GM04503 (cell line): Measurements from ENCODE around the gene ACOX2.
A peak's percentile ranks its signal among the peaks of the same experiment; 100 is the strongest.

Source experiments
- DNase-seq: peaks from one replicate; pipeline ENCODE4 v3.0.0-alpha.2; 2012; ENCODE audit warnings: low read depth

The ACOX2 gene

DNA sequence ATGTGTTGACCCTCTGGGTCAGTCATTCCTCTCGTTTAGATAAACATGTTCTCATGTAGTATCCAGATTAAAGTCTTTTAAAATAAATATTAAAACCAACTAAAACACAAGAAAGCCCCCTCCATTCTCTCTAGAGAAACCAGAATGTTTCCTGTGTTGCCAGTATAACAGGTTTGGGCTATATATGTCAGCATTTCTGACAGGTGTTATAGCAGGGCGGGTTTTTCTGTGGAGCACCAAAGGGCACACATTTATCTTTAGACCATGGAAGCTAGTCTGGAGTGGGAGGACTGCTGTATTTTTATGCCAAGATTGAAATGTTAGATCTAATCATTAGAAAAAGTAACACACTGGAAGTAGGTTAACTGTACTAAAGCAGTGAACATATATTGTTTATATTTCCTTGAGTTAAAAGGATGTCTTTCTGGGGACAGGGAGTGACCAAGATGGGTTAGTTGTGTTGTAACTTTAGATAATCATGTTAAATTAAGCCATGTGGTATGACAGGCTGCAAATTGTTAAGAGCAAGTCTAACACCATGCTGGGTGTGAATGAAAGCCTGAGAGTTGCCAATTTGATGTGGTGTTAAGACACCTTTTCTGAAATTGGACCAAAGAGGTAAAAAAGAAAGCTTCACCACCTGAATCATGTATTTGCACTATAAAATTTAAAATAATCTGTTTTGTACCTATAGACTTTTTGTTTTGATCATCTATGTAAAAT lies 29.5 kb downstream of the ACOX2 start:
- no peak for DNase-seq

DNA sequence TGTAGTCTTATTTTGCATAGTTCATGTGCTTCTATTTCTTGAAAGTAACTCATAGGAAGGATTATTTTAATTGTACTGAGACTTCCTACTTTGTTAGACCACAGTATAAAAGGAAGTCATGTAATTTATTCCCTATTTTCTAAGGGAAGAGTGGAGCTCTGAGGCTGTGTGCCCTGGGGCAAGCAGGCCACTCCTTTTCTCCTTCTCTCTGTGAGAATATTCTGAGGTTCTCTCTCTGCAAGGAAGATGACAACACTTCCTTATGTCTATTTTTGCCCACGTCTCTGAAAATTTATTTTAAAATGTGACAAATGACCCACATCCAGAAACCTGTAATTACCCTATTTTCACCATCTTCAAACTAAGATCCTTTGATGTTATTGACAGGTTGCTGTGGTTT lies 34.1 kb downstream of the ACOX2 start:
- no peak for DNase-seq

DNA sequence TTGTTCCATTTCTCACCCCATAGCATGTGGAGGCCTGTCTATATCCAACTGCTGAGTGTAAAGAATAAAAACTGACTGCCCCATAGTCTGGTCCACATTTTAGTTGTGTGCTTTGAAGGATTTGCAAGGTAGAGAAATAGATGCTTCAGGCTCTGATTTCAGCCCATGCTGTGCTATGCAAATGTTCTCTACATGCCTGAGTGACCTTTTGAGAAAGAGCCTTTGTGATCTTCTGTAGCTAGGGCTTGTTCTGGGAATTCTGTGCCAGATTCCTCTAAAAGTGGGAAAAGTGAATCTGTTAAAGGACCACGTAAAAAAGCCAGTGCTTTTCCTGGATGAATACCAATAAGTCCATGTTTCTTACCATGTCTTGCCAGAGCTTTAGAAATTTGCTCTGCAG lies 39.9 kb downstream of the ACOX2 start:
- no peak for DNase-seq

GRCh38 chr3:58496206-58496857 lies 40.7 kb downstream of the ACOX2 start:
- no peak for DNase-seq

DNA sequence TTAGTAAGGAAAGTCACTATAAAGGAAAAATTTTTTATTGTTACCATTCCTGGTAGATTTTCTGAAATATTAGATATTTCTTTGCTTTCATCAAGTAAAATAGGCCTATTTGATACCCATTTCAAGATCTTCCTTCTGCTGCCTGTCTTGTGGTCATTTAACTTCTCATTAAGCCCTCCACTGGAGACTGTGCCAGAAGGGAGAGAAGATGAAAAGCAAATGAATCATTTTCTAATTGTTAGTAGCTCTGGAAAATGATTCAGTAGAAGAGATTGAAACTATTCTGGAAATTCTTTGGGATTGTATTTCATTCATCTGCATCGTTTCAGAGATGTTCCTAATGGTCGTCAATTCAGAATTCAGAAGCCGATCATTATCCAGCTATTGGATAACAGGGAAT lies 41.9 kb downstream of the ACOX2 start:
- DNase-seq, result no peak

GRCh38 chr3:58494107-58494506 lies 42.9 kb downstream of the ACOX2 start:
- DNase-seq, result no peak

DNA sequence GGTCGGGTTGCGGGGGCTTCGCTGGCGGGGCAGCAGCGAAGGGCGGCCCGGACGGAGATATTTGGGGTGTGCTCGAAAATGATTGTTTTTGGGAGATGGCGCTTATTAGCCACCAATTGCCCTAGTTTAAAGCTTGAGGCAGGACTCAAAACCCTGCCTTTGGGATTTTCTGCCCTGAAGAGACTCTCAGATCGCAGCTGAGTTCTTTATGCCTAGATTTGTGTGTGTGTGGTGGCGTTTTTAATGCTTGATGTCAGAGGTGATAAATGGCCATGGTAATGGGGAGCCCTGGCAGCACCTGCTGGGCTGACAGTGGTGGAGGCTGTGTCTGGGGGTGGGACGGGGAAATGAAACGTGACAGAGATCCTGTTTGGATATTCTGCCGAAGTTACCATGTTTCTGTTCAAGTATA lies 44.5 kb downstream of the ACOX2 start:
- no peak for DNase-seq

DNA sequence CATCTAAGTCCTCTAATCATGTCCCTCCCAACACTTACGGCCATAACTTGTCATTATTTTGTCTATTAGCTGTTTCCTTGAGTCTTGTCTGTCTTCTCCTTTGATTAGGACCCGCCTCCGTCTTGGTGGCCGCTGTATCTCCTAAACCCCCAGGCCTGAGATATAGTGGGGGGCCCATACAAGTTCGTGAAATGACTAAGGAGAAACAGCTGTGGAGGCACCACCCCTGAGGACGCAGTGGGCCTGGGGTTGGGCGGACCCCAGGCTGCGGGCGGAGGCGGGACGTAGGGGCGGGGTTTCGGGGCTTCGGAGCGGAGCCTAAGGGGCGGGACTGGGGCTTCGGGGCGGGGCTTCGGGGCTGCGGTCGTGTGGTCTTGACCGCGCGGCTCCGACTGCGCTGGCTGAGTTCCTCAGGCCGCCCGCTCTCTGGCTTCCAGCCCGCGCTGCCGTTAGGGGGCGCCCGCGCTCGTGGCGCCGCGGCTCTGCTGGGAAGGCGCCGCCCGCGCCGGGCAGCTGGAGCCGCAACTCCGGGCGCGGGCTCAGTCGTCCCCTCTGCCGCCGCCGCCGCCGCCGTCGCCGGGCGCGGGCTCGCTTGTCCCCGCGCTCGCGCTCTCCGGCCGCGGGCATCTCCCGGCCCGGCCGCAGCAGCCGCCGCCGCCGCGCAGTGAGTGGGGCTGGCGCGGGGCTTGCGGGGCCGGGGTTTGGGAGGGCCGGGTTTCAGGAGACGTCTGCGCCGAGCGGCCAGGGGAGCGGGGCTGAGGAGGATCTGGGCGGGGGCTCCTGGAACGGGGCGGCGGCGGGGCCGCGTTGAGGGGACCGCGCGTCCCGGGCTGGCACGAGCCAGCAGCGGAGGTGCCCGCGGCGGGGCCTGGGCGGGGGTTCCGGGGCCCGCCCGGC lies 45.2 kb downstream of the ACOX2 start, which contains the start of gene KCTD6:
TSS of gene KCTD6 (plus strand) at position 591 of the 897 bp plus-strand sequence. CDS start 6,660 bp downstream, outside the sequence.
- peak; percentile 49 for DNase-seq

DNA sequence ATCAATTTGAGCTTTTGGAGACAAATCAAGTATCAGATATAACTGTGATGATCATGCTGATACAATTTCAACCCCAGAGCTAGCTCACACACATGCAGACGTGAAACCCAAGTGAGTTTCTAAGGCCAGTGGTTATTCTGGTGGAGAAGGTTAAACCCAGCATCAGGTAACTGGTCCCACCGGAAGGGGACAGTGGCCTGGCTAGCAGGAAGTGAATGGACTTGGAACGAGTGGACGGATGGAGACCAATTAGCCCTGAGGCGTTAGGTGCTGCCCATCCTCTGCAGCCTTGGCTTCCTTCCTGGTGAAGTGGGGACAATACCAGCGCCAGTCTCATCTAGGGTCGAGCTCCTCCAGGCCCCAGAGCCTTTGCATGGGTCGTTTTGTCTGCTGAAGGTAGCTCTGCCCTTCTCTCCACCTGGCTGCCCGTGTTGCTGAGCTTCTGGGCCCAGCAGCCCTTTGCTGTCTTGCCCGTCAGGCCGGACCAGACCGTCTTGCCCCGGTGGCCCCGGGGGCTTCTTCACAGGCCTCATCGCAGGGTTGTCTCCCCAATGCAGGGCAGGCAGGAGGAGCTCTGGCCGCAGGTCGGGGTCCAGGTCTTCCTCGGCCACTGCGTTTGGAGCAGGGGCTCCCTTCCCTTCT lies 46.0 kb downstream of the ACOX2 start:
- DNase-seq, result no peak

DNA sequence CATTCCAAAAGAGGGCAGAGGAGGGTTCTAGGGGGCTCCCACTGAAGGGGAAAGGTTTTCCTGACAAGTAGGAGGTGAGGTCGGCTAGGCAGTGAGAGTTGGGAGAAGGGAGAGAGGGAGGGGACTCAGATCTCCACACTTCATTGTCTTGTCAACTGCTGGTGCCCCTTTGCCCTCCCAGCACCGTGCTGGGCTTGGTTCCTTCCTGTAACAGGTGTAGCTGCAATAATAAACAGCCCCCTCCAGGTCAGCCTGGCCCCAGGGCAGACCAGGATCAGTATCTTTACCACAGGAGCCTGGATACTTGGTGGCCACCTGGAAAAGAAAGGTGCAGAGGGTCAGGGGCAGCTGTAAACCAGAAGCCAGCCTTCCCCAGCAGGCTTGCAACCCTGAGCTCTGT lies 48.0 kb downstream of the ACOX2 start:
- DNase-seq, result no peak

- DNase-seq, result peak; percentile 47
These were observed 49.7 kb downstream of the ACOX2 start for GRCh38 chr3:58487140-58487886.

DNA sequence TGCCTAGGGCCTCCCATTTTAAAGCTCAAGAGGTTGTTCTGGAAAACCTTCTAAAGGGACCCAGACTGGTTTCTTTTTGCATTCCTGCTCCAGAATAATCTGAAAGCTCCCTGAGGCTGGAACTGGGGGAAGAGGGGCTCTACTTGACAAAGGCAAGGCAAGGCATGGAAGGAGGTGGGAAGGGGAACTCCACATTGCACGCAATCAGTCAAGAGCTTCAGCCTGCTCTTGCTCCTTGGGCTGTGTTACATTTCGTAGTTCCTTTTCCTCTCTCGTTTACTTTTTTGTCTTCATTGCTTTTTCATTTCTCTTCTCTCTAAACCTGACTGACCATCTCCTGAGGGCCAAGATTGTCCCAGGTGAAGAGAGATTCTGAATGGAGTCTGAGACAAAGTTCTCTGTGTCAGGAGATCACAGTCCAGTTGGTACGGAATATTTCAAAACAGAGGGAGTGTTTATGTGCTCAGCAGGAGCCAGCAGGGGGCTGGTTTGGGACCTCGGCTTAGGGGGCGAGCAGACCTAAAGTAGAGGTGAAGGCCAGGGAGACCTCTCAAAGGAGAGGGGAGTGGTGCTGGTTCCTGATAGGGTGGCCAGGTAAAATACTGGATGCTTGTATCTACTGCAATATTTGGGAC lies 51.1 kb downstream of the ACOX2 start:
- no peak for DNase-seq

GRCh38 chr3:58484722-58485069 lies 52.3 kb downstream of the ACOX2 start:
- no peak for DNase-seq

DNA sequence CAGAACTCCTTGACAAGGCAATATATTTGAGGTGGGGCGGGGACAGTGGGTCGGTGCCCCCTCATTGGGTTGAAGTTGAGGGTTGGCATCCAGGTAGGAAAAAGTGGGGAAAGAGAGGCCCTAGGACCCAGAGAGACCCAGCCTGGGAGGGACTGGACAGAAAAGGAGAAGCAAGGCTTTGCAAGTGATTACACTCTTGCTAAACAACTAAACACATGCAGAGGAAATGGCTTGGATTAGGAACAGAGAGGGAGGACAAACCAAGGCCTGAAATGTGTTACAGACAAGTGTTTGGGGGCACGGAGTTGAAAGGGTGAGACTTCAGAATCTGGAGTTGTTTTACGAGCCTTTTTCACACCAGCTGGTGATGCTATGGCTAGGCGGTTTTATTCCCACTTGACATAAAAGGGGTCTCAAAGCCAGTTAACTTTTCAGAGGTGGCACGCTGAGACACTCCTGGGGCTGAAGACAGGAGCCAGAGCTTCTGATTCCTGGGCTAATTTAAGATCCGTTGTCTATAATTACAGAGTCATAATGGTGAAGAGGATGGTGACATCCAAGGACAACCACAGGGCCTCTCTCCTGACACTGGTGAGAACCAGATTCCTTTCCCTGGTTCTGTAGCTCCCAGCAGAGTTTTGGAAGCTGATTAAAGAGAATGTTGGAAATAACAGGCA lies 52.8 kb downstream of the ACOX2 start:
- no peak for DNase-seq

DNA sequence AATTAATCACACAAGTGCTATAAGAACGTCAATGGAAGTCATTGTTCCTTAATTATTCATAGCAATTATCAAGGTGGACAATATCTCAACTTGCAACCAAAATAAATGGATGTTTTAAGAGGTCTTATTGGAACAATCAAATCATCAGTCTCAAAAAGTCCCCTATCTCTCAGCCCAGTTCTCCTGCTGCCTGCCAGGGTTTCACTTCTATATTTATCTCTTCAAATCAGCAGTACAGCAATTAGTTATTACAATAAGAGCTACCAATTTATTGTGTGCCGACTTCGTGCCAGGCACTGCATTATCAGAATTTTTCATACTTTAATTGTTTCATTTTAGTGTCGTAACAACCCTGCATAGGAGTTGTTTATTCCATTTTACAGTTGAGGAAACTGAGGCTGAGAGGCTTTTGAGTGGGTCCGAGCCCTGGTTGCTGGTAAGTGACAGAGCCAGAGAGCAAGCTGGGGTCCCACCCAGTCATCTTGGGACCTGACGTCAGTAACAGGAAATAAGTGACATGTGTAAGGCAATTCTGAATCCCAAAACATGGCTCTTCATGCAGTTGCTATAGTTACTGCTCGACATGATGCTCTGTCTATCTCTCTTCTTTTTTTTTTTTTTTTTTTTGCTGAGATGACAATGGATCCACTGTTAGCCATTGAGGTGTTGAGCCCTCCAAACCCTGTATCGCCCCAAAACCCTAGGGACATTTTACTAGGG lies 53.9 kb downstream of the ACOX2 start:
- DNase-seq, result no peak

GRCh38 chr3:58480309-58480708 lies 56.7 kb downstream of the ACOX2 start:
- DNase-seq, result no peak

DNA sequence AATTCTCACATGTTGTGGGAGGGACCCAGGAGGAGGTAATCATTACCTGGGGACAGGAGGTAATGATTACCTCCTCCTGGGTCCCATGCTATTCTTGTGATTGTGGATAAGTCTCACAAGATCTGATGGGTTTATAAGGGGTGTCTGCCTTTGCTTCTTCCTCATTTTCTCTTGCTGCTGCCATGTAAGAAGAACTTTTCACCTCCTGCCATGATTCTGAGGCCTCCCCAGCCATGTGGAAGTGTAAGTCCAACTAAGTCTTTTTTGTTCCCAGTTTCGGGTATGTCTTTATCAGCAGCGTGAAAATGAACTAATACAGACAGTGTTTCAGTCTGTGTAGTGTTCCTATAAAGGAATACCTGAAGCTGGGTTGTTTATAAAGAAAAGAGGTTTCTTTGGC lies 58.2 kb downstream of the ACOX2 start:
- DNase-seq, result no peak

DNA sequence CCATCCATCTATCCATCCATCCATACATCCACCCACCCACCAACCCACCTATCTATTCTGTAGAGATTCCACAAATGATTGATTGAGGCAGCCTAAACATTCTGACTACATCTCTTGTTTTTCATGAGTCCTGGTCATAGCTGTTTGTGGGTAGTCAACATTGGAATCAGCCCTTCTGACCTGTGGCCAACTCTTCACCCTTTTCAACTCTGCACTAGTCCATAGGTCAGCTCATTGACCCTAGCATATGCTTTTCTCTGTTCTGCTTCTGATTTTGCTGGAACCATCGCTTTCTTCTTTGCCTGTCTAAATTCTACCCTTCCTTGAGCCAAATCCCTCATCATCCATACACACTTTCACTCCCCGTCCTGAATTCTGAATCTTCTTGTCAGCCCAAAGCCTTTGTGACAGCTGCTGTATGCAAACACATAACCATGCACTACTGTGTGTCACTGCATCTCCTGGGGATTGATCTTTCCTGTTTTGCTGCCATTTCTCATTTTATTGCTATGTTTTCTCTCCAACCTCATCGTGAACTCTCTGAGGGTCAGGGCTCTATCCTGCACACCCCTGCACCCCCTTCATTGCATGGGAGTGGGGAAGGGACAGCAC lies 61.9 kb downstream of the ACOX2 start:
- DNase-seq, result no peak

GRCh38 chr3:58474348-58474911 lies 62.6 kb downstream of the ACOX2 start:
- DNase-seq, result no peak
